GM18519 (cell line): ENCODE measurements around the gene IDE.
"Not testable (repeated sequence)": the region's sequence is repeated elsewhere in the genome, so short reads cannot be mapped to it uniquely, and the experiment has no call there.

ENCODE experiments used
- ATAC-seq: cut with Tn5 transposase; IDR thresholded peaks from one replicate; pipeline ENCODE4 v1.9.1; 2021; ENCODE audit warnings: mild to moderate bottlenecking, moderate library complexity; ENCODE audit not compliant: unreplicated experiment, low FRiP score

Gene IDE

GRCh38 chr10:92430103-92430502 is 143.8 kb downstream of the IDE start:
- no peak for ATAC-seq

- ATAC-seq, result no peak
Measured at GRCh38 chr10:92421550-92421949, 152.3 kb downstream of the IDE start.

- ATAC-seq, result no peak
Measured at GRCh38 chr10:92420546-92421275, 153.2 kb downstream of the IDE start.

- ATAC-seq, result no peak
Measured at GRCh38 chr10:92419740-92420545, 153.9 kb downstream of the IDE start.

GRCh38 chr10:92418891-92419290 is 155.0 kb downstream of the IDE start:
- ATAC-seq, result no peak

GRCh38 chr10:92418221-92418620 is 155.7 kb downstream of the IDE start:
- ATAC-seq, result no peak

GRCh38 chr10:92413519-92413918 is 160.4 kb downstream of the IDE start:
- ATAC-seq, result no peak

GRCh38 chr10:92413011-92413410 is 160.9 kb downstream of the IDE start:
- no peak for ATAC-seq

- no peak for ATAC-seq
Measured at GRCh38 chr10:92411406-92411805, 162.5 kb downstream of the IDE start.

GRCh38 chr10:92410501-92410900 is 163.4 kb downstream of the IDE start:
- no peak for ATAC-seq

GRCh38 chr10:92408017-92408361 is 165.9 kb downstream of the IDE start:
- ATAC-seq, result no peak

- no peak for ATAC-seq
Measured at GRCh38 chr10:92407305-92408016, 166.4 kb downstream of the IDE start.

GRCh38 chr10:92405419-92405924 is 168.4 kb downstream of the IDE start:
- ATAC-seq, result no peak

GRCh38 chr10:92404612-92405418 is 169.1 kb downstream of the IDE start:
- ATAC-seq, result no peak

GRCh38 chr10:92402234-92402633 is 171.7 kb downstream of the IDE start:
- ATAC-seq, result not testable (repeated sequence)
